KMS-11 (cell line): ENCODE measurements around the gene MT1M.

Experiments
- H2AFZ ChIP-seq: fragments of 200-600 bp; sonication (generic); 2 replicates; pipeline ENCODE4 v1.6.1; 2016; ENCODE audit warnings: antibody characterized with exemption, mixed run types, low read depth
- H3K27ac ChIP-seq: fragments of 200-600 bp; sonication (generic); 2 replicates; pipeline ENCODE4 v1.6.1; 2016; ENCODE audit warnings: mild to moderate bottlenecking, mixed run types
- H3K27me3 ChIP-seq: fragments of 200-600 bp; sonication (generic); 2 replicates; pipeline ENCODE4 v1.6.1; 2017; ENCODE audit warnings: mild to moderate bottlenecking, low read depth, mixed run types, moderate library complexity; ENCODE audit not compliant: insufficient read depth
- H3K36me3 ChIP-seq: fragments of 200-600 bp; sonication (generic); 2 replicates; pipeline ENCODE4 v1.6.1; 2017; ENCODE audit warnings: mild to moderate bottlenecking, mixed run types; ENCODE audit not compliant: insufficient read depth
- H3K4me1 ChIP-seq: fragments of 200-600 bp; sonication (generic); 2 replicates; pipeline ENCODE4 v1.6.1; 2016; ENCODE audit warnings: mild to moderate bottlenecking, low read depth, mixed run types; ENCODE audit not compliant: poor library complexity, severe bottlenecking
- H3K4me2 ChIP-seq: fragments of 200-600 bp; sonication (generic); 2 replicates; pipeline ENCODE4 v1.7.0; 2016; ENCODE audit warnings: mild to moderate bottlenecking, mixed run types
- H3K4me3 ChIP-seq: fragments of 200-600 bp; sonication (generic); IDR thresholded peaks from 2 replicates; pipeline ENCODE4 v1.6.1; 2017; ENCODE audit warnings: low read depth, low read length, mixed read lengths; ENCODE audit not compliant: insufficient read depth
- H3K79me2 ChIP-seq: fragments of 200-600 bp; sonication (generic); 2 replicates; pipeline ENCODE4 v1.6.1; 2016; ENCODE audit warnings: low read depth, mixed run types; ENCODE audit not compliant: insufficient read depth
- H3K9ac ChIP-seq: fragments of 200-600 bp; sonication (generic); 2 replicates; pipeline ENCODE4 v1.6.1; 2016; ENCODE audit warnings: mild to moderate bottlenecking, mixed run types
- H4K20me1 ChIP-seq: fragments of 200-600 bp; sonication (generic); 2 replicates; pipeline ENCODE4 v1.6.1; 2016; ENCODE audit warnings: mild to moderate bottlenecking, mixed run types; ENCODE audit not compliant: insufficient read depth
- CTCF ChIP-seq: fragments of 200-600 bp; sonication (generic); conservative IDR thresholded peaks from 2 replicates; pipeline ENCODE4 v1.6.1; 2017; ENCODE audit warnings: low read depth, mild to moderate bottlenecking, antibody characterized with exemption, low read length, moderate library complexity, mixed read lengths

The MT1M gene

GRCh38 chr16:56589141-56590039 is 43.1 kb upstream of the MT1M start, which contains the start of gene MT3:
MT3 (plus strand) TSS chr16:56589528; CDS start chr16:56589591, 63 bp downstream.
- H3K9ac ChIP-seq, result no peak within 1 kb of the TSS
- H3K27me3 ChIP-seq, result no peaks in the 10 kb centered on the region

GRCh38 chr16:56591377-56592060 is 40.9 kb upstream of the MT1M start:
- H3K36me3 ChIP-seq, result no peaks in the 10 kb centered on the region
- H3K9ac ChIP-seq, result no peak overlapping the region
- H3K4me2 ChIP-seq, result no peak overlapping the region
- H3K27me3 ChIP-seq, result no peaks in the 10 kb centered on the region
- no peaks in the 10 kb centered on the region for H3K79me2 ChIP-seq
- no peaks in the 10 kb centered on the region for H3K4me1 ChIP-seq
- no peak overlapping the region for H3K4me3 ChIP-seq
- no peak overlapping the region for H3K27ac ChIP-seq
- H2AFZ ChIP-seq, result no peak overlapping the region
- H4K20me1 ChIP-seq, result no peaks in the 10 kb centered on the region
- TF ChIP-seq CTCF, result no peak

More at GRCh38 chr16:56589141-56590039, 43.1 kb upstream of the MT1M start, which contains the start of gene MT3:
- H3K4me1 ChIP-seq, result no peaks in the 10 kb centered on the region
- TF ChIP-seq CTCF, result no peak
- no peak within 1 kb of the TSS for H3K4me3 ChIP-seq
- H3K79me2 ChIP-seq, result no peaks in the 10 kb centered on the region
- H4K20me1 ChIP-seq, result no peaks in the 10 kb centered on the region
- no peak within 1 kb of the TSS for H3K4me2 ChIP-seq
- no peak within 1 kb of the TSS for H2AFZ ChIP-seq
- no peak within 1 kb of the TSS for H3K27ac ChIP-seq
- H3K36me3 ChIP-seq, result no peaks in the 10 kb centered on the region

- Histone ChIP-seq H4K20me1 (no peaks in the 10 kb centered on the region), H3K79me2 (no peaks in the 10 kb centered on the region), H3K9ac (no peak overlapping the region), H3K27me3 (no peaks in the 10 kb centered on the region), H3K36me3 (no peaks in the 10 kb centered on the region), H2AFZ (no peak overlapping the region), H3K4me2 (no peak overlapping the region), H3K4me1 (no peaks in the 10 kb centered on the region), H3K27ac (no peak overlapping the region), H3K4me3 (no peak overlapping the region)
- no peak for TF ChIP-seq CTCF
Measured at GRCh38 chr16:56593573-56594291, 38.7 kb upstream of the MT1M start.

GRCh38 chr16:56594292-56594619 is 38.2 kb upstream of the MT1M start:
- no peaks in the 10 kb centered on the region for H3K27me3 ChIP-seq
- no peak for TF ChIP-seq CTCF
- H3K4me2 ChIP-seq, result no peak overlapping the region
- H3K4me1 ChIP-seq, result no peaks in the 10 kb centered on the region
- no peaks in the 10 kb centered on the region for H3K36me3 ChIP-seq
- H2AFZ ChIP-seq, result no peak overlapping the region
- no peak overlapping the region for H3K27ac ChIP-seq
- H4K20me1 ChIP-seq, result no peaks in the 10 kb centered on the region
- no peak overlapping the region for H3K9ac ChIP-seq
- no peaks in the 10 kb centered on the region for H3K79me2 ChIP-seq
- no peak overlapping the region for H3K4me3 ChIP-seq
